ENCODE measurements around the gene MAP7. TPM values are rescaled to one million over a fixed set of nuclear protein-coding genes. Genes with fewer than 3 reads are reported as not detected.

Gene MAP7
- total and polyA plus RNA-seq, 2 donors (not counting 3 experiments of a cell fraction or from before 2014, with no cell fraction given) = 0.07 to 0.42 TPM

GRCh38 chr6:136409597-136409996, 140.6 kb downstream of the MAP7 start:
- Histone ChIP-seq H3K79me2 (ENCODE audit: control insufficient read depth, insufficient read depth, low read length) (no peaks in the 10 kb centered on the region), H3K9ac (replicated peaks; ENCODE audit: extremely low read depth, insufficient read depth, low read length) (no peak overlapping the region), H4K20me1 (replicated peaks; ENCODE audit: control insufficient read depth, extremely low read depth, insufficient read depth, low read length) (no peaks in the 10 kb centered on the region), H3K4me3 (replicated peaks in 1 of 3; ENCODE audit: insufficient read depth in 1 of 3, low read depth in 1 of 3, low read length in 3 of 3) (no peak overlapping the region), H3K9me3 (replicated peaks; ENCODE audit: control insufficient read depth, insufficient read depth, low read length) (no peaks in the 10 kb centered on the region), H3K4me2 (ENCODE audit: insufficient read depth, low read length) (no peak overlapping the region), H3K36me3 (ENCODE audit: control insufficient read depth in 2 of 2, extremely low read depth in 1 of 2, insufficient read depth in 2 of 2, low read length in 2 of 2) (no peaks in the 10 kb centered on the region), H3K4me1 (ENCODE audit: control insufficient read depth, extremely low read depth, insufficient read depth, low read length) (no peaks in the 10 kb centered on the region), H2AFZ (ENCODE audit: low read depth, low read length) (no peak overlapping the region), H3K9me1 (replicated peaks; ENCODE audit: control insufficient read depth, extremely low read depth, insufficient read depth, low read length) (no peaks in the 10 kb centered on the region), H3K27me3 (ENCODE audit: control insufficient read depth in 2 of 2, insufficient read depth in 2 of 2, low read length in 2 of 2) (no peaks in the 10 kb centered on the region), H3K27ac (ENCODE audit: insufficient read depth, low read depth, low read length) (no peak overlapping the region)
- FAIRE-seq (no peak), DNase-seq (ENCODE audit: low read depth, low spot score) (no peak)
- dilution Hi-C loops (cut with MboI; ENCODE audit: extremely low pct_ligation_motif_present, low sequenced_read_pairs) = no loop called here
- BruUV-seq (replicated peaks) = no TSS peak
- POLR2A ChIA-PET = no interaction called here
- CTCF ChIA-PET = no interaction called here
- intact Hi-C loops (cut with micrococcal nuclease) = no loop called here
- TF ChIP-seq EZH2 (IDR thresholded peaks at IDR 0.05; ENCODE audit: borderline replicate concordance, low read depth, low read length, severe bottlenecking) = no peak
- TF ChIP-seq GATA2 (IDR thresholded peaks at IDR 0.05; ENCODE audit: insufficient read depth, insufficient read length, low read depth, low read length) = no peak
- no peak for TF ChIP-seq CTCF (IDR thresholded peaks at IDR 0.05; ENCODE audit: extremely low read depth in 1 of 2, insufficient read depth in 1 of 2, low read depth in 1 of 2, low read length in 2 of 2)
- no peak for TF ChIP-seq MYC (IDR thresholded peaks at IDR 0.05; ENCODE audit: low read depth, low read length)
- no peak for TF ChIP-seq POLR2AphosphoS5 (IDR thresholded peaks at IDR 0.05; ENCODE audit: insufficient read depth, low read depth, low read length)
- TF ChIP-seq JUN (IDR thresholded peaks at IDR 0.05; ENCODE audit: borderline replicate concordance, insufficient read depth, insufficient read length, low read depth) = no peak
- no peak for TF ChIP-seq MAX (IDR thresholded peaks at IDR 0.05; ENCODE audit: insufficient read depth, insufficient read length)
- TF ChIP-seq POLR2A (IDR thresholded peaks at IDR 0.05; ENCODE audit: low read depth, low read length) = no peak
- no peak for TF ChIP-seq FOS (IDR thresholded peaks at IDR 0.05; ENCODE audit: borderline replicate concordance, insufficient read depth, low read length)
